Gastrocnemius medialis (tissue), 4 donors: Measurements from ENCODE around the gene RHOT2. TPM values are rescaled to one million over a fixed set of nuclear protein-coding genes. Genes with fewer than 3 reads are reported as not detected.

ENCODE experiments used
- ATAC-seq, 2 donors: fragments of 150-250 bp; one replicate each; pipeline ENCODE4 v1.9.1; 2016
- DNase-seq, 2 donors: peaks; one replicate each; pipeline ENCODE4 v3.0.0-alpha.2; 2019
- H3K27ac ChIP-seq, 4 donors: fragments of 200-600 bp; sonication (generic); 1 replicate in 1 of 4; 2 replicates in 3 of 4; pipeline ENCODE4 v1.5.1; 2016 to 2018; ENCODE audit warnings: mild to moderate bottlenecking in 2 of 4, moderate library complexity in 1 of 4
- H3K27me3 ChIP-seq, 3 donors: fragments of 200-600 bp; sonication (generic) in 2 of 3; 1 replicate in 1 of 3; 2 replicates in 2 of 3; pipeline versions ENCODE4 v1.5.1 to v1.6.0; 2016 to 2019; ENCODE audit warnings: mild to moderate bottlenecking in 1 of 3, moderate library complexity in 1 of 3
- H3K36me3 ChIP-seq, 2 donors: fragments of 200-600 bp; sonication (generic) in 1 of 2; one replicate each; pipeline ENCODE4 v1.5.1; 2017 to 2018
- H3K4me1 ChIP-seq, 2 donors: fragments of 200-600 bp; sonication (generic) in 1 of 2; one replicate each; pipeline ENCODE4 v1.5.1; 2016 to 2017; ENCODE audit warnings: mild to moderate bottlenecking in 2 of 2
- H3K4me3 ChIP-seq, 4 donors: fragments of 200-600 bp; sonication (generic) in 3 of 4; 1 replicate in 1 of 4; 2 replicates in 3 of 4; pipeline ENCODE4 v1.5.1; 2016 to 2019; ENCODE audit warnings: mild to moderate bottlenecking in 2 of 4
- H3K9me3 ChIP-seq, 3 donors: fragments of 200-600 bp; sonication (generic) in 2 of 3; 1 replicate in 1 of 3; 2 replicates in 2 of 3; pipeline ENCODE4 v1.5.1; 2016 to 2019
- POLR2A ChIP-seq, 2 donors: fragments of 450-650 bp; IDR thresholded peaks; one replicate each; pipeline ENCODE4 v1.6.1; 2017; ENCODE audit warnings: antibody characterized with exemption in 2 of 2, mild to moderate bottlenecking in 2 of 2, moderate library complexity in 2 of 2
- in situ Hi-C, 4 donors: fragments of 200-750 bp; cut with MboI; loops; one replicate each; pipeline versions ENCODE4 v1.15.0 to v1.8.0; 2017; ENCODE audit warnings: low sequenced_read_pairs in 4 of 4
- intact Hi-C: fragments of 100-400 bp; cut with DNase I; formaldehyde crosslinking; loops from one replicate; pipeline ENCODE4 v1.15.1; 2023; ENCODE audit warnings: low total_unique reads
- total RNA-seq, 4 donors: library from RNA; depleted of rRNA; stranded (reverse); fragments of >200 nt; gene quantifications; one replicate each; pipeline versions ENCODE4 v1.1.0 to v1.2.3, GENCODE V29; 2016
- TF ChIP-seq, protein P1 (sequence below), 5 experiments: fragments of 450-650 bp in 3 of 5; fragments of 200-600 bp in 2 of 5; sonication (generic) in 2 of 5; IDR thresholded peaks in 4 of 5; conservative IDR thresholded peaks in 1 of 5; 1 replicate in 4 of 5; 2 replicates in 1 of 5; pipeline ENCODE4 v1.5.1; 2016 to 2019; ENCODE audit warnings: antibody characterized with exemption in 5 of 5, mild to moderate bottlenecking in 3 of 5, moderate library complexity in 3 of 5

RHOT2 gene
- total RNA-seq, 4 donors from 2014 or later: 20.9 to 41.6 (median 27.3) TPM

DNA sequence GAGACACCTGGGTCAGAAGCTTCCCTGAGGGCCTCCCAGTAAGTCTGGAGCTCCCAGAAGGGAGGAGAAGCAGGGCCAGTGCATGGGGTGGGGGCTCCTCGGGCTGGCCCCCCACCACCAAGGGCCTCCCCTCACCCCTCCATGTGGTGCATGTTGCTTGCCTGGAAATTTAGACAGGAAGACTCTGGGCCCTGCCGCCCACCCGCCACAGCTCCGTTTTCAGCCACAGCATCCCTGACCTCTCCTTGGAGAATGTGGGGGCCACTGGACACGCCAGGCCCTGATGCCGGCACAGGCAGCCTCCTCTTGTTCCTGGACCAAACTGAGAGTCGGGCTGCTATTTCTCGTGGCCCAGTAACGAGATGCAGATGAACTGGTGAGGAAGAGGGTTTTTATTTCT is 29.1 kb upstream of the RHOT2 start:
- Histone ChIP-seq H3K27me3 (no peaks in the 10 kb centered on the region), H3K4me3 (no peak overlapping the region), H3K9me3 (no peaks in the 10 kb centered on the region), H3K27ac (peak overlapping the region; percentile 29 to 100 (median 96)), H3K36me3 (peaks cover 0 to 6% of the 10 kb centered on the region in 2 donors), H3K4me1 (peaks cover 20 to 36% of the 10 kb centered on the region in 2 donors)
- no peak for TF ChIP-seq POLR2A (IDR thresholded peaks at IDR 0.05)
- TF ChIP-seq, protein P1, sequence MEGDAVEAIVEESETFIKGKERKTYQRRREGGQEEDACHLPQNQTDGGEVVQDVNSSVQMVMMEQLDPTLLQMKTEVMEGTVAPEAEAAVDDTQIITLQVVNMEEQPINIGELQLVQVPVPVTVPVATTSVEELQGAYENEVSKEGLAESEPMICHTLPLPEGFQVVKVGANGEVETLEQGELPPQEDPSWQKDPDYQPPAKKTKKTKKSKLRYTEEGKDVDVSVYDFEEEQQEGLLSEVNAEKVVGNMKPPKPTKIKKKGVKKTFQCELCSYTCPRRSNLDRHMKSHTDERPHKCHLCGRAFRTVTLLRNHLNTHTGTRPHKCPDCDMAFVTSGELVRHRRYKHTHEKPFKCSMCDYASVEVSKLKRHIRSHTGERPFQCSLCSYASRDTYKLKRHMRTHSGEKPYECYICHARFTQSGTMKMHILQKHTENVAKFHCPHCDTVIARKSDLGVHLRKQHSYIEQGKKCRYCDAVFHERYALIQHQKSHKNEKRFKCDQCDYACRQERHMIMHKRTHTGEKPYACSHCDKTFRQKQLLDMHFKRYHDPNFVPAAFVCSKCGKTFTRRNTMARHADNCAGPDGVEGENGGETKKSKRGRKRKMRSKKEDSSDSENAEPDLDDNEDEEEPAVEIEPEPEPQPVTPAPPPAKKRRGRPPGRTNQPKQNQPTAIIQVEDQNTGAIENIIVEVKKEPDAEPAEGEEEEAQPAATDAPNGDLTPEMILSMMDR (IDR thresholded peaks at IDR 0.05 in 4 of 5, conservative IDR thresholded peaks at IDR 0.05 in 1 of 5): no peak
- ATAC-seq: no peak
- in situ Hi-C loops (no loop called here), intact Hi-C loops (no loop called here)
- DNase-seq: no peak

DNA sequence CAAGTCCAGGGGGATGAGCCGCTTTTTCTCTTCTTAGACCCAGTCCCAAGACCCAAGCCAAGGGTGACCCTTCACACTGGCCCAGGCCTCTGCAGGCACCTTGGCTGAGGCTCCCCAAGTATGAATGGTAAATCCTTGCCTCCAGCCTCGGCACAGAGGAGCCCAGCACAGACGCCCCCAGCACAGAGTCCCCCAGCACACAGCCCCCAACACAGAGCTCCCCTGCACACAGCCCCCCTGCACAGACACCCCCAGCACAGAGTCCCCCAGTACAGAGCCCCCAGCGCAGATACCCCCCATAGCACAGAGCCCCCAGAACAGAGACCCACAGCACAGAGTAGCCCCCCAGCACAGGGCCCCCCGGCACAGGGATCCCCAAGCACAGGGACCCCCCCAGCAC is 27.3 kb upstream of the RHOT2 start:
- peak overlapping the region; percentile 82 to 97 (median 92) for H3K27ac ChIP-seq
- intact Hi-C loops: loop anchor here (10.0 kb wide), 1 partner anchor 406 kb away; the partner anchor contains the start of gene FAM234A
- no peak overlapping the region for H3K4me3 ChIP-seq
- no peak for TF ChIP-seq POLR2A (IDR thresholded peaks at IDR 0.05)
- TF ChIP-seq, protein P1 (IDR thresholded peaks at IDR 0.05 in 4 of 5, conservative IDR thresholded peaks at IDR 0.05 in 1 of 5): no peak
- H3K4me1 ChIP-seq: peaks cover 22 to 46% of the 10 kb centered on the region in 2 donors
- H3K36me3 ChIP-seq: no peaks in the 10 kb centered on the region
- DNase-seq (no peak), ATAC-seq (no peak)
- no peaks in the 10 kb centered on the region for H3K9me3 ChIP-seq
- H3K27me3 ChIP-seq: no peaks in the 10 kb centered on the region
- in situ Hi-C loops: no loop called here

DNA sequence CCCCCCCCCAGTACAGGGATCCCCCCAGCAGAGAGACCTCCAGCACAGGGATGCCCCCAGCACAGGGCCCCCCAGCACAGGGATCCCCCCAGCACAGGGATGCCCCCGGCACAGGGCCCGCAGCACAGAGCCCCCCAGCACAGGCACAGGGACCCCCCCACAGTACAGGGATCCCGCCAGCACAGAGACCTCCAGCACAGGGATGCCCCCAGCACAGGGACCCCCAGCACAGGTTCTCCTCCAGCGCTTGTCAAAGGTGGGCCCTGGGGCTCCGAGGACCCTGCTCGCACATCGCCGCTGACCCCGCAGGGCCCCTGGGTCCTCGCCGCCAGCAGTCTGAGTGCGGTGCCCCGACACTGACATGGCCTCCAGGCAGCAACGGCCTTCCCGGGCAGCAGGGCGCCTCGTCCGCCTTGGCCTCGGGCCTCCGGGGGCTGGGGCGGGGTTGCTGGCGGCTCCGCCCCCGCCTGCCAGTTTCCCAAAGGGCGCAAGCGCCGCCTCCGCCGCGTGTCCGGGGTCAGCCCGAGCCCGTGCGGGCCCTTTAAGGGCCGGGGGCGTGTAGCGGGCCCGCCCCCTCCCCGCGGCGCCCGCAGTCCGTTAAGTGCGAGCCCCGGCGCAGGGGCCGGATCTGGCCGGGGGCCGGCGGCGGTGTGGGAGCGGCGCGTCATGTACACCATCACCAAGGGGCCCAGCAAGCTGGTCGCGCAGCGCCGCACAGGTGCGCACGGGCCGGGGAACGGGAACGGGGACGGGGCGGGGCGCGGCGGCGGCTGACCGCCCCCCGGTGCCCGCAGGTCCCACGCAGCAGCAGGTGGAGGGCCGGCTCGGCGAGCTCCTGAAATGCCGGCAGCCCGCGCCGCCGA is 26.4 kb upstream of the RHOT2 start, which contains the start of gene MCRIP2:
TSS of gene MCRIP2 (plus strand) at position 503 of the 863 bp plus-strand sequence. CDS start at position 667, 164 bp downstream.
- TF ChIP-seq, protein P1 (IDR thresholded peaks at IDR 0.05 in 4 of 5, conservative IDR thresholded peaks at IDR 0.05 in 1 of 5): peak in 1 of 5 experiments; percentile 15
- TF ChIP-seq POLR2A (IDR thresholded peaks at IDR 0.05): peak; percentile 96 to 98
- intact Hi-C loops: loop anchor here (10.0 kb wide), 1 partner anchor 407 kb away; the partner anchor contains the start of gene FAM234A
- DNase-seq (peak; percentile 76 to 88), ATAC-seq (peak; percentile 48 to 59)
- Histone ChIP-seq H3K36me3 (no peaks in the 10 kb centered on the region), H3K27me3 (no peaks in the 10 kb centered on the region), H3K4me1 (peaks cover 30 to 51% of the 10 kb centered on the region in 2 donors), H3K27ac (peak within 1 kb of the TSS; percentile 82 to 97 (median 92)), H3K4me3 (peak within 1 kb of the TSS; percentile 55 to 81 (median 62)), H3K9me3 (no peaks in the 10 kb centered on the region)
- in situ Hi-C loops: no loop called here

DNA sequence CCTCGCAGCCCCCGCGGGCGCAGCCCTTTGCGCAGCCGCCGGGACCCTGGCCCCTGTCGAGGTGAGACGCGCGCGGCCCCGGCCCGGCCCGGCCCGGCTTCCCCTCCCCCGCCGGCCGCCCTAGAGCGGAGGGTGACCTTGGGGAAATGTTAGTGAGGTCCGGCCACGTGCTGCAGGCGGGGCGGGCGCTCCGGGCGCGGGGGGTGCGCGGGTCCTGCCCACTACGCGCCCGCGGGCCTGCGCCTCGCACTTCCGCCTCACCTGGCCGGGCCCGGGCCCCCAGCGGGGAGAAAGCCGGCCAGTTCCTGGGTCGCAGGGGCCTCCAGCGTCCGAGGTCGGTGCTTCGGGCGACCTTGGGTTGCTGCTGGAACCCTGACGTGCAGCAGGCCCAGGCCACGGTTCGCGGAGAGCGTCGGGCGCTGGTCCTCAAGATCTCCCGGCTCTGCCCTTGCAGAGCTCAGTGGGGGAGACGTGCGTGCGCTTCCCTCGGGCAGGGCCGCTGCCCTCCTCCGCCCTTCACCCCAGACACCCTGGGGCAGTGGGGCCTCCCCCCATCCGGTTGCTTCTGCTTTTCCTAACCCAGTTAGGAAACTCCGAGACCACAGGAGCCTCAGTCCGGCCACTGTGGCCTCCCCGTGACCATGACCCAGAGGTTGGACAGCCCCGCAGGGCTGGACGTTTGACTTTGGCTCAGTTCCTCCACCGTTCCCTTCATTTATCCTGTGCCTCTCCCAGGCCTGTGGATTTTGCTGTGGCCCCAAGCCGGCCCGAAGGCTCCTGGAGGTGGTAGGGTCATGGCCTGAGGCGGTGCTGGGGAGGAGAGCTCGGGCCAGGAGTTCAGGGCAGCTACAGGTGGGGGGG is 25.5 kb upstream of the RHOT2 start:
- Histone ChIP-seq H3K4me3 (peak overlapping the region; percentile 55 to 81 (median 62)), H3K9me3 (no peaks in the 10 kb centered on the region), H3K4me1 (peaks cover 35 to 57% of the 10 kb centered on the region in 2 donors), H3K27ac (peak overlapping the region; percentile 82 to 97 (median 92)), H3K27me3 (no peaks in the 10 kb centered on the region), H3K36me3 (no peaks in the 10 kb centered on the region)
- intact Hi-C loops (loop anchor here (10.0 kb wide), 1 partner anchor 408 kb away; the partner anchor contains the start of gene FAM234A), in situ Hi-C loops (no loop called here)
- ATAC-seq: peak; percentile 65 to 66
- peak in 1 of 2 donors; percentile 66 for TF ChIP-seq POLR2A (IDR thresholded peaks at IDR 0.05)
- TF ChIP-seq, protein P1 (IDR thresholded peaks at IDR 0.05 in 4 of 5, conservative IDR thresholded peaks at IDR 0.05 in 1 of 5): no peak
- peak in 1 of 2 donors; percentile 76 for DNase-seq
